ENCODE results near the gene JAKMIP2.

- TF ChIP-seq CTCF (conservative IDR thresholded peaks at IDR 0.05 in 1 of 2, IDR thresholded peaks at IDR 0.05 in 1 of 2; ENCODE audit: extremely low read depth in 1 of 2, insufficient read depth in 1 of 2, low read depth in 1 of 2, low read length in 2 of 2) (no peak), EZH2 (IDR thresholded peaks at IDR 0.05; ENCODE audit: borderline replicate concordance, low read length) (no peak)
Measured at GRCh38 chr5:147619281-147619878, 163.1 kb downstream of the JAKMIP2 start.

Data from mammary epithelial cell (primary cell).